ENCODE results near the gene TAF1B. TPM values are rescaled to one million over a fixed set of nuclear protein-coding genes. Genes with fewer than 3 reads are reported as not detected.
A peak's percentile ranks its signal among the peaks of the same experiment; 100 is the strongest.

Gene TAF1B
- total RNA-seq, 1 donor from 2014 or later: 86.3 TPM

- Histone ChIP-seq H3F3A (ENCODE audit: low read depth) (no peaks in the 10 kb centered on the region), H3K4me3 (no peak overlapping the region), H3K9me3 (ENCODE audit: low read depth) (no peaks in the 10 kb centered on the region), H3K27me3 (no peaks in the 10 kb centered on the region), H3K27ac (no peak overlapping the region), H3K4me2 (no peak overlapping the region), H3K79me2 (ENCODE audit: low read depth) (no peaks in the 10 kb centered on the region), H4K20me1 (ENCODE audit: low read depth) (no peaks in the 10 kb centered on the region), H3K36me3 (peaks cover 15% of the 10 kb centered on the region), H3K9ac (no peak overlapping the region), H2AFZ (replicated peaks) (no peak overlapping the region), H3K4me1 (no peaks in the 10 kb centered on the region)
- Mint-ChIP-seq H3K27ac (no peak overlapping the region), H3K4me3 (no peak overlapping the region), H3K4me1 (no peaks in the 10 kb centered on the region), H3K9me3 (peaks cover 10% of the 10 kb centered on the region), H3K36me3 (peaks cover 19% of the 10 kb centered on the region), H3K27me3 (ENCODE audit: insufficient read depth, low read depth) (no peaks in the 10 kb centered on the region)
- no peak for DNase-seq (ENCODE audit: low spot score)
- no peak for TF ChIP-seq EZH2 (IDR thresholded peaks at IDR 0.05)
- TF ChIP-seq EZH2phosphoT487 (IDR thresholded peaks at IDR 0.05): no peak
- no peak for TF ChIP-seq CTCF (IDR thresholded peaks at IDR 0.05)
These were observed 24.6 kb downstream of the TAF1B start for GRCh38 chr2:9867881-9868280.

- Mint-ChIP-seq H3K4me3 (no peak overlapping the region), H3K36me3 (peaks cover 38% of the 10 kb centered on the region), H3K4me1 (peaks cover 4% of the 10 kb centered on the region), H3K9me3 (no peaks in the 10 kb centered on the region), H3K27me3 (ENCODE audit: insufficient read depth, low read depth) (no peaks in the 10 kb centered on the region), H3K27ac (no peak overlapping the region)
- TF ChIP-seq EZH2 (IDR thresholded peaks at IDR 0.05): no peak
- TF ChIP-seq CTCF (IDR thresholded peaks at IDR 0.05): no peak
- TF ChIP-seq EZH2phosphoT487 (IDR thresholded peaks at IDR 0.05): no peak
- Histone ChIP-seq H3K27me3 (no peaks in the 10 kb centered on the region), H4K20me1 (ENCODE audit: low read depth) (no peaks in the 10 kb centered on the region), H3K79me2 (ENCODE audit: low read depth) (no peaks in the 10 kb centered on the region), H2AFZ (replicated peaks) (no peak overlapping the region), H3K4me1 (peaks cover 17% of the 10 kb centered on the region), H3K27ac (no peak overlapping the region), H3K4me3 (no peak overlapping the region), H3K36me3 (peaks cover 19% of the 10 kb centered on the region), H3K9ac (no peak overlapping the region), H3F3A (ENCODE audit: low read depth) (no peaks in the 10 kb centered on the region), H3K9me3 (ENCODE audit: low read depth) (no peaks in the 10 kb centered on the region), H3K4me2 (no peak overlapping the region)
- DNase-seq (ENCODE audit: low spot score): no peak
These were observed 30.1 kb downstream of the TAF1B start for GRCh38 chr2:9873337-9873736.

- no peaks in the 10 kb centered on the region for H4K20me1 ChIP-seq (ENCODE audit: low read depth)
- peaks cover 3% of the 10 kb centered on the region for H3K36me3 ChIP-seq
- no peaks in the 10 kb centered on the region for H3F3A ChIP-seq (ENCODE audit: low read depth)
- H3K27ac ChIP-seq: peak overlapping the region; percentile 33
- no peaks in the 10 kb centered on the region for H3K79me2 ChIP-seq (ENCODE audit: low read depth)
- Mint-ChIP-seq H3K9me3 (no peaks in the 10 kb centered on the region), H3K27ac (no peak overlapping the region), H3K4me3 (no peak overlapping the region), H3K27me3 (ENCODE audit: insufficient read depth, low read depth) (no peaks in the 10 kb centered on the region), H3K4me1 (peaks cover 4% of the 10 kb centered on the region), H3K36me3 (peaks cover 36% of the 10 kb centered on the region)
- no peak for TF ChIP-seq CTCF (IDR thresholded peaks at IDR 0.05)
- no peak for TF ChIP-seq EZH2phosphoT487 (IDR thresholded peaks at IDR 0.05)
- no peak for TF ChIP-seq EZH2 (IDR thresholded peaks at IDR 0.05)
- peaks cover 17% of the 10 kb centered on the region for H3K4me1 ChIP-seq
- H3K4me3 ChIP-seq: no peak overlapping the region
- no peak overlapping the region for H3K9ac ChIP-seq
- H2AFZ ChIP-seq (replicated peaks): no peak overlapping the region
- peak overlapping the region; percentile 60 for H3K4me2 ChIP-seq
- DNase-seq (ENCODE audit: low spot score): no peak
- no peaks in the 10 kb centered on the region for H3K9me3 ChIP-seq (ENCODE audit: low read depth)
- no peaks in the 10 kb centered on the region for H3K27me3 ChIP-seq
These were observed 33.8 kb downstream of the TAF1B start for GRCh38 chr2:9877026-9877425.

Data from neural progenitor cell (in vitro differentiated cells).